Measurements from ENCODE around the gene SLC10A6. TPM values are rescaled to one million over a fixed set of nuclear protein-coding genes. Genes with fewer than 3 reads are reported as not detected.

Gene SLC10A6
- polyA plus RNA-seq, 1 donor from 2014 or later: not detected

DNA sequence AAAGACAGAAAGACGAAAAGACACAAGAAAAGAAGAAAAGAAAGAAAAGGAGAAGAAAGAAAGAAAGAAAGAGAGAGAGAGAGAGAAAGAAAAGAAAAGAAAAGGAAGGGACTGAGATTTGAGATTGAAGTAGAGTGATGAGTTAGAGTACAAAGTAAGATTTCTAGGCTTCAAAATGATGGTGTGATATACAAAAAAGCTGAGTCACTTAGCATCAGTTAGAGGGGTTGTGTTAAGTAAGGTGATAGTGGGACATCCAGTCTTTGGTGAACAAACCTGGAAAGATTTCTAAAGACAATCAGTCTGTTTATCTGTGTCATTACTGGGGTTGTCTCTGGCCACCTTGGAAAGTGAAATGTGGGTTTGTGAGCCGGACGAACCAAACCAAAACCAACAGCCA, 13.5 kb downstream of the SLC10A6 start:
- Histone ChIP-seq H3K9ac (ENCODE audit: low read length) (no peak overlapping the region), H3K27me3 (ENCODE audit: insufficient read depth, low read depth, low read length) (no peaks in the 10 kb centered on the region), H3K4me2 (ENCODE audit: low read length) (no peak overlapping the region), H3F3A (ENCODE audit: insufficient read depth, low read length, poor library complexity, severe bottlenecking) (no peaks in the 10 kb centered on the region), H2AFZ (ENCODE audit: low read depth, low read length) (no peak overlapping the region), H3K36me3 (ENCODE audit: insufficient read depth, low read length) (no peaks in the 10 kb centered on the region), H3K9me2 (ENCODE audit: insufficient read depth, low read length) (no peaks in the 10 kb centered on the region), H3K4me3 (ENCODE audit: low read length) (no peak overlapping the region), H3K27ac (ENCODE audit: low read length) (no peak overlapping the region), H3K79me2 (replicated peaks; ENCODE audit: insufficient read depth, low read length) (no peaks in the 10 kb centered on the region), H3K9me3 (ENCODE audit: low read length) (no peaks in the 10 kb centered on the region), H4K20me1 (ENCODE audit: insufficient read depth) (no peaks in the 10 kb centered on the region)
- TF ChIP-seq EP300 (conservative IDR thresholded peaks at IDR 0.05; ENCODE audit: poor library complexity, severe bottlenecking) (no peak), RAD21 (conservative IDR thresholded peaks at IDR 0.05) (no peak), MXI1 (conservative IDR thresholded peaks at IDR 0.05; ENCODE audit: poor library complexity, severe bottlenecking) (no peak), POLR2AphosphoS5 (IDR thresholded peaks at IDR 0.05) (no peak), EZH2 (IDR thresholded peaks at IDR 0.05; ENCODE audit: borderline replicate concordance, insufficient read depth, low read length, poor library complexity, severe bottlenecking) (no peak), SMC3 (conservative IDR thresholded peaks at IDR 0.05; ENCODE audit: poor library complexity) (no peak), TAF1 (IDR thresholded peaks at IDR 0.05; ENCODE audit: low read depth) (no peak)
- TF ChIP-seq, protein P1, sequence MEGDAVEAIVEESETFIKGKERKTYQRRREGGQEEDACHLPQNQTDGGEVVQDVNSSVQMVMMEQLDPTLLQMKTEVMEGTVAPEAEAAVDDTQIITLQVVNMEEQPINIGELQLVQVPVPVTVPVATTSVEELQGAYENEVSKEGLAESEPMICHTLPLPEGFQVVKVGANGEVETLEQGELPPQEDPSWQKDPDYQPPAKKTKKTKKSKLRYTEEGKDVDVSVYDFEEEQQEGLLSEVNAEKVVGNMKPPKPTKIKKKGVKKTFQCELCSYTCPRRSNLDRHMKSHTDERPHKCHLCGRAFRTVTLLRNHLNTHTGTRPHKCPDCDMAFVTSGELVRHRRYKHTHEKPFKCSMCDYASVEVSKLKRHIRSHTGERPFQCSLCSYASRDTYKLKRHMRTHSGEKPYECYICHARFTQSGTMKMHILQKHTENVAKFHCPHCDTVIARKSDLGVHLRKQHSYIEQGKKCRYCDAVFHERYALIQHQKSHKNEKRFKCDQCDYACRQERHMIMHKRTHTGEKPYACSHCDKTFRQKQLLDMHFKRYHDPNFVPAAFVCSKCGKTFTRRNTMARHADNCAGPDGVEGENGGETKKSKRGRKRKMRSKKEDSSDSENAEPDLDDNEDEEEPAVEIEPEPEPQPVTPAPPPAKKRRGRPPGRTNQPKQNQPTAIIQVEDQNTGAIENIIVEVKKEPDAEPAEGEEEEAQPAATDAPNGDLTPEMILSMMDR (IDR thresholded peaks at IDR 0.05; ENCODE audit: poor library complexity, severe bottlenecking): no peak
- TF ChIP-seq, protein P2, sequence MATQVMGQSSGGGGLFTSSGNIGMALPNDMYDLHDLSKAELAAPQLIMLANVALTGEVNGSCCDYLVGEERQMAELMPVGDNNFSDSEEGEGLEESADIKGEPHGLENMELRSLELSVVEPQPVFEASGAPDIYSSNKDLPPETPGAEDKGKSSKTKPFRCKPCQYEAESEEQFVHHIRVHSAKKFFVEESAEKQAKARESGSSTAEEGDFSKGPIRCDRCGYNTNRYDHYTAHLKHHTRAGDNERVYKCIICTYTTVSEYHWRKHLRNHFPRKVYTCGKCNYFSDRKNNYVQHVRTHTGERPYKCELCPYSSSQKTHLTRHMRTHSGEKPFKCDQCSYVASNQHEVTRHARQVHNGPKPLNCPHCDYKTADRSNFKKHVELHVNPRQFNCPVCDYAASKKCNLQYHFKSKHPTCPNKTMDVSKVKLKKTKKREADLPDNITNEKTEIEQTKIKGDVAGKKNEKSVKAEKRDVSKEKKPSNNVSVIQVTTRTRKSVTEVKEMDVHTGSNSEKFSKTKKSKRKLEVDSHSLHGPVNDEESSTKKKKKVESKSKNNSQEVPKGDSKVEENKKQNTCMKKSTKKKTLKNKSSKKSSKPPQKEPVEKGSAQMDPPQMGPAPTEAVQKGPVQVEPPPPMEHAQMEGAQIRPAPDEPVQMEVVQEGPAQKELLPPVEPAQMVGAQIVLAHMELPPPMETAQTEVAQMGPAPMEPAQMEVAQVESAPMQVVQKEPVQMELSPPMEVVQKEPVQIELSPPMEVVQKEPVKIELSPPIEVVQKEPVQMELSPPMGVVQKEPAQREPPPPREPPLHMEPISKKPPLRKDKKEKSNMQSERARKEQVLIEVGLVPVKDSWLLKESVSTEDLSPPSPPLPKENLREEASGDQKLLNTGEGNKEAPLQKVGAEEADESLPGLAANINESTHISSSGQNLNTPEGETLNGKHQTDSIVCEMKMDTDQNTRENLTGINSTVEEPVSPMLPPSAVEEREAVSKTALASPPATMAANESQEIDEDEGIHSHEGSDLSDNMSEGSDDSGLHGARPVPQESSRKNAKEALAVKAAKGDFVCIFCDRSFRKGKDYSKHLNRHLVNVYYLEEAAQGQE (IDR thresholded peaks at IDR 0.05; ENCODE audit: borderline replicate concordance): no peak

DNA sequence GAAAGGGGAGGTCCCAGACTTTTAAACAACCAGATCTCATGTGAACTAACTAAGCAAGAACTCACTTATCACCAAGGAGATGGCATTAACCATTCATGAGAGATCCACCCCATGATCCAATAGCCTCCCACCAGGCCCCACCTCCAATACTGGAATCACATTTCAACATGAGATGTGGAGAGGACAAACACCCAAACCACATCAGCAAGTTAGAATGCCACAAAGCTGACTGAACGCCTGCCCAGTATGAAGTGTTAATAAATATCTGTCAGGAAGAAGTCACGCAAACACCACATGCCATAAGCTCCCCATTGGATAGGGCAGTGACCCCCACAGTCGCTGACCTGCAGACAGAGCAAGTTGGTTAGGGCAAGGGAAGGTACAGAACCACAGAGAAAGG, 14.3 kb downstream of the SLC10A6 start:
- H3K36me3 ChIP-seq (ENCODE audit: insufficient read depth, low read length): no peaks in the 10 kb centered on the region
- no peaks in the 10 kb centered on the region for H3F3A ChIP-seq (ENCODE audit: insufficient read depth, low read length, poor library complexity, severe bottlenecking)
- H3K4me3 ChIP-seq (ENCODE audit: low read length): no peak overlapping the region
- H2AFZ ChIP-seq (ENCODE audit: low read depth, low read length): no peak overlapping the region
- no peak overlapping the region for H3K9ac ChIP-seq (ENCODE audit: low read length)
- H3K79me2 ChIP-seq (replicated peaks; ENCODE audit: insufficient read depth, low read length): no peaks in the 10 kb centered on the region
- H3K9me3 ChIP-seq (ENCODE audit: low read length): no peaks in the 10 kb centered on the region
- H3K27me3 ChIP-seq (ENCODE audit: insufficient read depth, low read depth, low read length): no peaks in the 10 kb centered on the region
- no peak for TF ChIP-seq EZH2 (IDR thresholded peaks at IDR 0.05; ENCODE audit: borderline replicate concordance, insufficient read depth, low read length, poor library complexity, severe bottlenecking)
- TF ChIP-seq EP300 (conservative IDR thresholded peaks at IDR 0.05; ENCODE audit: poor library complexity, severe bottlenecking): no peak
- no peak for TF ChIP-seq POLR2AphosphoS5 (IDR thresholded peaks at IDR 0.05)
- TF ChIP-seq MXI1 (conservative IDR thresholded peaks at IDR 0.05; ENCODE audit: poor library complexity, severe bottlenecking): no peak
- TF ChIP-seq RAD21 (conservative IDR thresholded peaks at IDR 0.05): no peak
- TF ChIP-seq, protein P2 (IDR thresholded peaks at IDR 0.05; ENCODE audit: borderline replicate concordance): no peak
- no peak for TF ChIP-seq SMC3 (conservative IDR thresholded peaks at IDR 0.05; ENCODE audit: poor library complexity)
- TF ChIP-seq, protein P1 (IDR thresholded peaks at IDR 0.05; ENCODE audit: poor library complexity, severe bottlenecking): no peak
- TF ChIP-seq TAF1 (IDR thresholded peaks at IDR 0.05; ENCODE audit: low read depth): no peak
- H3K4me2 ChIP-seq (ENCODE audit: low read length): no peak overlapping the region
- H3K27ac ChIP-seq (ENCODE audit: low read length): no peak overlapping the region
- no peaks in the 10 kb centered on the region for H4K20me1 ChIP-seq (ENCODE audit: insufficient read depth)
- H3K9me2 ChIP-seq (ENCODE audit: insufficient read depth, low read length): no peaks in the 10 kb centered on the region
